ENCODE results near the gene ANK2.

- TF ChIP-seq EZH2 (IDR thresholded peaks at IDR 0.05; ENCODE audit: insufficient read depth, poor library complexity, severe bottlenecking) (no peak), EZH2phosphoT487 (IDR thresholded peaks at IDR 0.05; ENCODE audit: insufficient read depth, low read depth) (no peak)
These were observed 252.6 kb downstream of the ANK2 start for GRCh38 chr4:113302051-113302450.

Data from GM23248 (cell line).